ENCODE measurements around the gene PPFIA4. TPM values are rescaled to one million over a fixed set of nuclear protein-coding genes. Genes with fewer than 3 reads are reported as not detected.

PPFIA4 gene
- total RNA-seq, 3 donors from 2014 or later (not counting 1 experiment from before 2014, with no cell fraction given) = 0.18 to 0.88 (median 0.33) TPM

GRCh38 chr1:203089001-203089650 lies 62.8 kb downstream of the PPFIA4 start:
- Mint-ChIP-seq H3K27ac (no peak overlapping the region), H3K4me1 (no peaks in the 10 kb centered on the region), H3K27me3 (ENCODE audit: low read depth in 2 of 2) (peaks cover 15 to 18% of the 10 kb centered on the region in 2 donors), H3K4me3 (no peak overlapping the region), H3K9me3 (no peaks in the 10 kb centered on the region), H3K36me3 (no peaks in the 10 kb centered on the region)
- ATAC-seq (no peak), DNase-seq (no peak)
- Histone ChIP-seq H3K9me3 (ENCODE audit: control insufficient read depth, insufficient read depth, low read length) (peaks cover 3% of the 10 kb centered on the region), H3K4me1 (ENCODE audit: control insufficient read depth, insufficient read depth, low read length) (no peaks in the 10 kb centered on the region), H3K36me3 (ENCODE audit: control insufficient read depth, insufficient read depth, low read length) (no peaks in the 10 kb centered on the region), H3K27me3 (ENCODE audit: control insufficient read depth, insufficient read depth, low read length) (no peaks in the 10 kb centered on the region), H3K27ac (ENCODE audit: low read length) (no peak overlapping the region), H3K4me3 (ENCODE audit: low read length) (no peak overlapping the region)
- 86% methylated on average over 7 of the region's 7 CpGs for WGBS (ENCODE audit: insufficient coverage)
- TF ChIP-seq CTCF (IDR thresholded peaks at IDR 0.05) = no peak
- intact Hi-C loops (cut with micrococcal nuclease) = no loop called here

GRCh38 chr1:203089651-203090045 lies 63.4 kb downstream of the PPFIA4 start:
- H3K27me3 Mint-ChIP-seq (ENCODE audit: low read depth in 2 of 2) = peaks cover 18 to 23% of the 10 kb centered on the region in 2 donors

GRCh38 chr1:203090421-203091198 lies 64.3 kb downstream of the PPFIA4 start:
- Mint-ChIP-seq H3K27ac (no peak overlapping the region), H3K9me3 (peaks cover 11 to 14% of the 10 kb centered on the region in 2 donors), H3K4me1 (no peaks in the 10 kb centered on the region), H3K4me3 (no peak overlapping the region), H3K27me3 (ENCODE audit: low read depth in 2 of 2) (peaks cover 26 to 33% of the 10 kb centered on the region in 2 donors), H3K36me3 (peaks cover 14% of the 10 kb centered on the region)
- WGBS (ENCODE audit: insufficient coverage) = 77% methylated on average over 6 of the region's 6 CpGs
- H3K4me3 ChIP-seq (ENCODE audit: low read length) = no peak overlapping the region
- intact Hi-C loops (cut with micrococcal nuclease) = no loop called here
- ATAC-seq (no peak), DNase-seq (no peak)
- no peak for TF ChIP-seq CTCF (IDR thresholded peaks at IDR 0.05)
- H3K36me3 ChIP-seq (ENCODE audit: control insufficient read depth, insufficient read depth, low read length) = no peaks in the 10 kb centered on the region
- no peaks in the 10 kb centered on the region for H3K4me1 ChIP-seq (ENCODE audit: control insufficient read depth, insufficient read depth, low read length)
- peaks cover 8% of the 10 kb centered on the region for H3K9me3 ChIP-seq (ENCODE audit: control insufficient read depth, insufficient read depth, low read length)
- no peak overlapping the region for H3K27ac ChIP-seq (ENCODE audit: low read length)
- H3K27me3 ChIP-seq (ENCODE audit: control insufficient read depth, insufficient read depth, low read length) = no peaks in the 10 kb centered on the region

More at GRCh38 chr1:203089651-203090045, 63.4 kb downstream of the PPFIA4 start:
- TF ChIP-seq CTCF (IDR thresholded peaks at IDR 0.05) = no peak
- Mint-ChIP-seq H3K27ac (no peak overlapping the region), H3K9me3 (peaks cover 3 to 4% of the 10 kb centered on the region in 2 donors), H3K4me1 (no peaks in the 10 kb centered on the region), H3K4me3 (no peak overlapping the region), H3K36me3 (peaks cover 4% of the 10 kb centered on the region)
- Histone ChIP-seq H3K9me3 (ENCODE audit: control insufficient read depth, insufficient read depth, low read length) (peaks cover 8% of the 10 kb centered on the region), H3K27me3 (ENCODE audit: control insufficient read depth, insufficient read depth, low read length) (no peaks in the 10 kb centered on the region), H3K27ac (ENCODE audit: low read length) (no peak overlapping the region), H3K36me3 (ENCODE audit: control insufficient read depth, insufficient read depth, low read length) (no peaks in the 10 kb centered on the region), H3K4me1 (ENCODE audit: control insufficient read depth, insufficient read depth, low read length) (no peaks in the 10 kb centered on the region), H3K4me3 (ENCODE audit: low read length) (no peak overlapping the region)
- 81% methylated on average over 7 of the region's 7 CpGs for WGBS (ENCODE audit: insufficient coverage)
- DNase-seq (no peak), ATAC-seq (no peak)
- intact Hi-C loops (cut with micrococcal nuclease) = no loop called here

All from natural killer cell (primary cell).